ENCODE results near the gene IPO13. TPM values are rescaled to one million over a fixed set of nuclear protein-coding genes. Genes with fewer than 3 reads are reported as not detected.

IPO13 gene, protein sequence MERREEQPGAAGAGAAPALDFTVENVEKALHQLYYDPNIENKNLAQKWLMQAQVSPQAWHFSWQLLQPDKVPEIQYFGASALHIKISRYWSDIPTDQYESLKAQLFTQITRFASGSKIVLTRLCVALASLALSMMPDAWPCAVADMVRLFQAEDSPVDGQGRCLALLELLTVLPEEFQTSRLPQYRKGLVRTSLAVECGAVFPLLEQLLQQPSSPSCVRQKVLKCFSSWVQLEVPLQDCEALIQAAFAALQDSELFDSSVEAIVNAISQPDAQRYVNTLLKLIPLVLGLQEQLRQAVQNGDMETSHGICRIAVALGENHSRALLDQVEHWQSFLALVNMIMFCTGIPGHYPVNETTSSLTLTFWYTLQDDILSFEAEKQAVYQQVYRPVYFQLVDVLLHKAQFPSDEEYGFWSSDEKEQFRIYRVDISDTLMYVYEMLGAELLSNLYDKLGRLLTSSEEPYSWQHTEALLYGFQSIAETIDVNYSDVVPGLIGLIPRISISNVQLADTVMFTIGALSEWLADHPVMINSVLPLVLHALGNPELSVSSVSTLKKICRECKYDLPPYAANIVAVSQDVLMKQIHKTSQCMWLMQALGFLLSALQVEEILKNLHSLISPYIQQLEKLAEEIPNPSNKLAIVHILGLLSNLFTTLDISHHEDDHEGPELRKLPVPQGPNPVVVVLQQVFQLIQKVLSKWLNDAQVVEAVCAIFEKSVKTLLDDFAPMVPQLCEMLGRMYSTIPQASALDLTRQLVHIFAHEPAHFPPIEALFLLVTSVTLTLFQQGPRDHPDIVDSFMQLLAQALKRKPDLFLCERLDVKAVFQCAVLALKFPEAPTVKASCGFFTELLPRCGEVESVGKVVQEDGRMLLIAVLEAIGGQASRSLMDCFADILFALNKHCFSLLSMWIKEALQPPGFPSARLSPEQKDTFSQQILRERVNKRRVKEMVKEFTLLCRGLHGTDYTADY
- total RNA-seq (2013), result 11.9 TPM
- polyA plus RNA-seq (10 to 100 TPM; 10.1 to 20.4 (median 10.6) TPM), polyA minus RNA-seq (7.5 and 9.9 TPM in 2 replicates), total RNA-seq (8.6 to 22.1 (median 12.8) reads per million in 11 experiments)

DNA sequence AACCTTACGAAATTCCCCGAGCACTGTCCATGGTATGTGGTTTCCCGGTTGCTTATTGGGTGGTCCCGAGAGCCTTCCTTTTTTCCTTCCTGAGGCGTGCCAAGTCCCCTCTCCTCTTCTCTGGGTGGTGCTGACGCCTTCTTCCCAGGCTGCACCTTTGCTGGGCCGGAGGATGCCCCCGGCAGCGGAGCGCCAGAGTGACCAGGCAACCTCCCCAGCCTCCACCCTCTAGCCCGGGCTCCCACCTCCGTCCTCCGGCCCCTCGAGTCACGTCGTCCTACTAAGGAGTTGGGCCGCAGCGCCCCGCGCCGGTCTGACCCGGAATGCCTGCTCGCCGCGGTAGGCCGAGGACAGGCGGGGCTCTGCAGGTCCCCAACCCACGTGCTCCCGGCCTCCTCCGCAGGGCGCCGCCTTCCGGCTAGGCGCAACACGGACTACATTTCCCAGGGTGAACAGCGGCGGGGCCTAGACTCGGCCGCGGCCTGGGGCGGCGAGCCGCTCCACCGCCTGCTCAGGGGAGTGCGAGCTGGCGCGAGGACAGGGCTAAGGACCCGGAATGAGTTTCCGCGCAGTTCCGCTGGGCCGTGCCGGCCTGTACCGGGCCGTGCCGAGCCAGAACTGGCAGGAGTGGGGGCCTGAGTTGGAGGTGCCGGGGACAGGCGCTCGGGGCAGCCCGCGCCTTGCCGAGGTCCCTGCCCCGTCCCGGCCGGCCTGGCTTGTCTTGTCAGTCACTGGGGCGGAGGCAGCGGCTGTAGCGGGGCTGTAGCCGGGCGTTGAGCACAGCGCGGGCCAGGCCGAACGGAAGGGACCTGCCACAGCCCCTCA is at the start of gene IPO13:
Gene IPO13, plus strand, starts transcription at position 715 of the 825 bp plus-strand sequence. CDS start 651 bp downstream, outside the sequence.
- Mint-ChIP-seq H3K9me3 (no peaks in the 10 kb centered on the region), H3K4me1 (peaks cover 49% of the 10 kb centered on the region), H3K27ac (peak within 1 kb of the TSS; percentile 90 to 98 (median 97)), H3K36me3 (peaks cover 14 to 17% of the 10 kb centered on the region in 2 donors), H3K27me3 (ENCODE audit: low read depth in 3 of 3) (no peaks in the 10 kb centered on the region), H3K4me3 (peak within 1 kb of the TSS; percentile 88 to 95)
- peak; percentile 90 to 96 (median 94) for DNase-seq
- no peaks in the 10 kb centered on the region for H3K27me3 ChIP-seq (ENCODE audit: control insufficient read depth in 2 of 2, insufficient read depth in 2 of 2, low read length in 2 of 2)
- peak within 1 kb of the TSS; percentile 30 to 98 for H3K27ac ChIP-seq (ENCODE audit: low read depth in 1 of 2, low read length in 2 of 2)
- H3K9ac ChIP-seq (ENCODE audit: insufficient read depth, low read length, poor library complexity, severe bottlenecking), result peak within 1 kb of the TSS; percentile 98
- H3K4me2 ChIP-seq (replicated peaks; ENCODE audit: extremely low read depth, low read length, poor library complexity, severe bottlenecking), result peak within 1 kb of the TSS; percentile 98
- intact Hi-C loops (cut with micrococcal nuclease), result loop anchor here (1.0 to 10.0 kb wide), 4 partner anchors 28 to 292 kb away; partner anchors contain the start of genes ATP6V0B (in 2 of the 2), KDM4A (in 1 of the 2) and ST3GAL3 (in 1 of the 2)
- peaks cover 20 to 25% of the 10 kb centered on the region in 2 donors for H3K4me1 ChIP-seq (ENCODE audit: control insufficient read depth in 1 of 2, insufficient read depth in 2 of 2, low read length in 2 of 2)
- TF ChIP-seq, protein P1, sequence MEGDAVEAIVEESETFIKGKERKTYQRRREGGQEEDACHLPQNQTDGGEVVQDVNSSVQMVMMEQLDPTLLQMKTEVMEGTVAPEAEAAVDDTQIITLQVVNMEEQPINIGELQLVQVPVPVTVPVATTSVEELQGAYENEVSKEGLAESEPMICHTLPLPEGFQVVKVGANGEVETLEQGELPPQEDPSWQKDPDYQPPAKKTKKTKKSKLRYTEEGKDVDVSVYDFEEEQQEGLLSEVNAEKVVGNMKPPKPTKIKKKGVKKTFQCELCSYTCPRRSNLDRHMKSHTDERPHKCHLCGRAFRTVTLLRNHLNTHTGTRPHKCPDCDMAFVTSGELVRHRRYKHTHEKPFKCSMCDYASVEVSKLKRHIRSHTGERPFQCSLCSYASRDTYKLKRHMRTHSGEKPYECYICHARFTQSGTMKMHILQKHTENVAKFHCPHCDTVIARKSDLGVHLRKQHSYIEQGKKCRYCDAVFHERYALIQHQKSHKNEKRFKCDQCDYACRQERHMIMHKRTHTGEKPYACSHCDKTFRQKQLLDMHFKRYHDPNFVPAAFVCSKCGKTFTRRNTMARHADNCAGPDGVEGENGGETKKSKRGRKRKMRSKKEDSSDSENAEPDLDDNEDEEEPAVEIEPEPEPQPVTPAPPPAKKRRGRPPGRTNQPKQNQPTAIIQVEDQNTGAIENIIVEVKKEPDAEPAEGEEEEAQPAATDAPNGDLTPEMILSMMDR (IDR thresholded peaks at IDR 0.05), result peak; percentile 81
- under 1% methylated on average over 71 of the region's 74 CpGs for WGBS (ENCODE audit: insufficient coverage)
- H3K36me3 ChIP-seq (replicated peaks in 1 of 2; ENCODE audit: control insufficient read depth in 1 of 2, insufficient read depth in 2 of 2, low read length in 2 of 2), result peaks cover 12 to 25% of the 10 kb centered on the region in 2 donors
- H2AFZ ChIP-seq (ENCODE audit: insufficient read depth, low read depth, low read length, poor library complexity, severe bottlenecking), result peak within 1 kb of the TSS; percentile 97
- H4K20me1 ChIP-seq (ENCODE audit: insufficient read depth, low read length), result no peaks in the 10 kb centered on the region
- peak within 1 kb of the TSS; percentile 61 to 91 (median 66) for H3K4me3 ChIP-seq (replicated peaks in 1 of 3; ENCODE audit: low read depth in 2 of 3, low read length in 3 of 3)
- no peaks in the 10 kb centered on the region for H3K9me3 ChIP-seq (replicated peaks in 1 of 2; ENCODE audit: control insufficient read depth in 1 of 2, insufficient read depth in 1 of 2, low read length in 2 of 2)
- H3K79me2 ChIP-seq (ENCODE audit: insufficient read depth, low read length), result peaks cover 23% of the 10 kb centered on the region

Measured in CD14-positive monocyte (primary cell).